ENCODE data around the gene FOXI1.
"Not testable (repeated sequence)": the region's sequence is repeated elsewhere in the genome, so short reads cannot be mapped to it uniquely, and the experiment has no call there.

FOXI1 gene

DNA sequence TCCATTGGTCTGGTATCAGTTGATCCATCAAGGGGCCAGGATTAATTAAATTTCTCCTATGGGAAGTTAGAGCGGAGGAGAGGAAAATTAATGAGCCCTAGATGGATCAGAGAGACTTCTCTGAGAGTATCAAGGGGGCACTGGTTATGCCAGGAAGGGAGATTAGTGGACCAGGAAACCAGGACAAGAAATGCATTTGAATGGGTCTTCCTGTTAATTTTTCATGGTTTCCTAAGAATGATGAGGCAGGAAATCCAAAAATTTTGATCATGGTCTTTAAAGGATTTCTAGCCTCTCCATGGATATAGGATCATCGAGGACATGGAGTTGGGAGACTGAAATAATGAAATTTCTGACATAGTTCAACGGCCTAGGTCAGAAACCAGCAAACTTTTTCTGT is 30.8 kb downstream of the FOXI1 start:
- no peak for TF ChIP-seq CTCF (IDR thresholded peaks at IDR 0.05; ENCODE audit: low read length, missing control alignments)
- no peak overlapping the region for H3K4me3 ChIP-seq (replicated peaks; ENCODE audit: low read depth, low read length)
- no peak for DNase-seq (ENCODE audit: low read depth)

DNA sequence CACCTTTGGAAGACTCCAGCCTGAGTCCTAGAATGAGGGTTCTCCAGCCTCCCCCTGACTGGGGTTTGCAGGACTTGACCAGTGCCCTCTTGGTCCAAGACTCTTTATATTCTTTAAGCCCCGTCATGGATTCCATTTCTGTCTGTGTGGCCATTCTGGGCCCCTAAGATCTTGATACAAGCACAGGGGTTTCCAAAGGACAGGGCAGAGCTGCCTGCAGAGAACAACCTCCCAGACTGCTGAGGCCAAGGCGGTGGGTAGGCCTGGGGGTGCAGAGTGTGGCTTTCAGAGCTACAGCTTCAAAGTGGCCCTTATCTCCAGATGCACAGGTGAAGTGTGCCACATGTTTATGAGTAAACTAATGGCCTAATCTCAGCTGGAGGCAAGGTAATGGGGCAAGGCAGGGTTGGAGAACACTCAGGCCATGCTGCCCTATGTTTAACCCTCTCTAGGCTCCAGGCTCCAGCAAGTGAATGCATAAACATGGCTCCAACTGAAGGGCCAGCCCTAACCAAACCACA is 32.1 kb downstream of the FOXI1 start:
- DNase-seq (ENCODE audit: low read depth), result no peak
- H3K4me3 ChIP-seq (replicated peaks; ENCODE audit: low read depth, low read length), result no peak overlapping the region
- no peak for TF ChIP-seq CTCF (IDR thresholded peaks at IDR 0.05; ENCODE audit: low read length, missing control alignments)

GRCh38 chr5:170138273-170138672 is 32.6 kb downstream of the FOXI1 start:
- no peak overlapping the region for H3K4me3 ChIP-seq (replicated peaks; ENCODE audit: low read depth, low read length)
- DNase-seq (ENCODE audit: low read depth), result no peak
- no peak for TF ChIP-seq CTCF (IDR thresholded peaks at IDR 0.05; ENCODE audit: low read length, missing control alignments)

DNA sequence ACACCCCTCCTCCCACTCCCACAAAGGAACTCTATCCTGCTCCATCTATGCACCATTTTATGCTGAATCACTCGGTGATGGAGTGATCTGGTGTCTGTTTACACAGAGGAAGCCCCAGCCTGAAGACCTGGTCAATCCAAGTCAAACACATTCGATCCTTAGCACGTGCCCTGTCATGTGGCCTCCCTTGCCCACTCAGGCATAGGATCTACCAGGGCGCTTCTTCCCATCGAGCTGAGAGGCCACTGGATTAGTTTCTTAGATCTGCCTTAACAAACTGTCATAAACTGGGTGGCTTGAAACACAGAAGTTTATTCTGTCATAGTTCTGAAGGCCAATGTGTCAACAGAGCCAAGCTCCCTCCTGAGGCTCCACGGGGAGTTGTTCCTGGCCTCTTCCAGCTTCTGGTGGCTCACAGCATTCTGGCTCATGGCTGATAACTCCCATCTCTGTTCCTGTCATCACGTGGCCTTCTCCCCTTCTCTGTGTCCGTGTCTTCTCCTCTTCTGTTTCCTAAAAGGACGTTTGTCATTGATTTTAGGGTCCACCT is 34.2 kb downstream of the FOXI1 start:
- DNase-seq (ENCODE audit: low read depth), result no peak
- no peak overlapping the region for H3K4me3 ChIP-seq (replicated peaks; ENCODE audit: low read depth, low read length)
- no peak for TF ChIP-seq CTCF (IDR thresholded peaks at IDR 0.05; ENCODE audit: low read length, missing control alignments)

- H3K4me3 ChIP-seq (replicated peaks; ENCODE audit: low read depth, low read length); DNase-seq (ENCODE audit: low read depth): not testable (repeated sequence)
Measured at GRCh38 chr5:170141196-170141595, 35.5 kb downstream of the FOXI1 start.

GRCh38 chr5:170141636-170142035 is 35.9 kb downstream of the FOXI1 start:
- no peak for DNase-seq (ENCODE audit: low read depth)
- no peak for TF ChIP-seq CTCF (IDR thresholded peaks at IDR 0.05; ENCODE audit: low read length, missing control alignments)
- no peak overlapping the region for H3K4me3 ChIP-seq (replicated peaks; ENCODE audit: low read depth, low read length)

DNA sequence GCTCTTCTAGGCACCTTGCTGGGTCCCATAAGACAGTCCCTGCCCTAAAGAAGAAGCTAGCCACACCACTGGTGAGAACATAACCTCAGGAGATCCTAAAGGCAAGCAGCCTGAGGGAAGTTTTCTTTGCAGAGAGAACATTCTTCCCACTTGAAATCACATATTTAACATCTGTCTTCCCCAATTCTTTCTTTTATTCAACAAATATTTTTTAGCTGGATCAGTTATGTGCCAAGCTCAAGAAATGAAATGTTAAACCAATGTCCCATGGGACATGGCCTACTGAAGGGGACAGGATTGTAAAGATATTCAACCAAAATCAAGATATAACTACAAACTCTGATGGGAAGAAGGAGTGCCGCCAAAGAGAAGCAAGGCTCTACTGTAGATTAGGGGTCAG is 36.5 kb downstream of the FOXI1 start:
- DNase-seq (ENCODE audit: low read depth), result no peak
- TF ChIP-seq CTCF (IDR thresholded peaks at IDR 0.05; ENCODE audit: low read length, missing control alignments), result no peak
- no peak overlapping the region for H3K4me3 ChIP-seq (replicated peaks; ENCODE audit: low read depth, low read length)
